Activated CD8-positive, alpha-beta memory T cell treated with anti-CD3 and anti-CD28 coated beads, Interleukin-2, amount 10 ng/mL, durations not matched to agents 7 days and 5 days (primary cell): ENCODE data around the gene PPP6R2. TPM values are rescaled to one million over a fixed set of nuclear protein-coding genes. Genes with fewer than 3 reads are reported as not detected.
"Not testable (repeated sequence)": the region's sequence is repeated elsewhere in the genome, so short reads cannot be mapped to it uniquely, and the experiment has no call there.

ENCODE experiments used
- ATAC-seq: fragments of 150-1000 bp; cut with Tn5 transposase; one replicate; pipeline ENCODE4 v1.10.0; 2021; ENCODE audit warnings: moderate library complexity
- CTCF ChIA-PET: fragments of 350-600 bp; sonication (Branson Sonifier 250); formaldehyde crosslinking; loops from one replicate; lab custom pipeline; 2021; ENCODE audit warnings: antibody characterized with exemption; lab: Charles Lee
- DNase-seq: peaks from one replicate; pipeline ENCODE4 v3.0.0-alpha.2; 2020
- H3K27ac Mint-ChIP-seq: one replicate; pipeline ENCODE4 v1.8.0; 2021; ENCODE audit warnings: mild to moderate bottlenecking, mixed read lengths
- H3K27me3 Mint-ChIP-seq: one replicate; pipeline ENCODE4 v1.8.0; 2021; ENCODE audit warnings: mixed read lengths
- H3K36me3 Mint-ChIP-seq: one replicate; pipeline ENCODE4 v1.8.0; 2021; ENCODE audit warnings: mild to moderate bottlenecking, mixed read lengths
- H3K4me1 Mint-ChIP-seq: one replicate; pipeline ENCODE4 v1.8.0; 2021; ENCODE audit warnings: mixed read lengths
- H3K4me3 Mint-ChIP-seq: one replicate; pipeline ENCODE4 v1.8.0; 2021; ENCODE audit warnings: mild to moderate bottlenecking, moderate library complexity, mixed read lengths
- H3K9me3 Mint-ChIP-seq: one replicate; pipeline ENCODE4 v1.8.0; 2022; ENCODE audit warnings: low read depth, mixed read lengths
- total RNA-seq, 2 experiments: library from RNA; stranded (reverse); gene quantifications; one replicate each; pipeline ENCODE4 v1.2.3, GENCODE V29; 2021

PPP6R2 gene
- total RNA-seq, 2 experiments from 2014 or later, result 78.7 to 98.0 TPM

- Mint-ChIP-seq H3K36me3 (peaks cover 5% of the 10 kb centered on the region), H3K27me3 (no peaks in the 10 kb centered on the region), H3K4me1 (peaks cover 6% of the 10 kb centered on the region), H3K4me3 (no peak overlapping the region), H3K27ac (no peak overlapping the region), H3K9me3 (no peaks in the 10 kb centered on the region)
- DNase-seq, result no peak
- CTCF ChIA-PET, result interaction anchor here (1.6 kb wide), 1 partner anchor 17 kb away, joined by 3 read pairs; no protein-coding TSS in a partner anchor
- ATAC-seq, result no peak
Observed at GRCh38 chr22:50346470-50346869, 3.3 kb downstream of the PPP6R2 start.

- Mint-ChIP-seq H3K27me3 (no peaks in the 10 kb centered on the region), H3K36me3 (peaks cover 7% of the 10 kb centered on the region), H3K4me3 (no peak overlapping the region), H3K27ac (no peak overlapping the region), H3K4me1 (peaks cover 3% of the 10 kb centered on the region), H3K9me3 (no peaks in the 10 kb centered on the region)
- ATAC-seq (no peak), DNase-seq (no peak)
- CTCF ChIA-PET, result interaction anchor here (1.6 kb wide), 1 partner anchor 16 kb away, joined by 3 read pairs; no protein-coding TSS in a partner anchor
Observed at GRCh38 chr22:50347157-50347556, 4.0 kb downstream of the PPP6R2 start.

- ATAC-seq (no peak), DNase-seq (no peak)
- H3K9me3 Mint-ChIP-seq, result no peaks in the 10 kb centered on the region
- CTCF ChIA-PET, result interaction anchor here (1.6 kb wide), 1 partner anchor 15 kb away, joined by 3 read pairs; no protein-coding TSS in a partner anchor
- H3K36me3 Mint-ChIP-seq, result peaks cover 9% of the 10 kb centered on the region
- peaks cover 3% of the 10 kb centered on the region for H3K4me1 Mint-ChIP-seq
- no peak overlapping the region for H3K27ac Mint-ChIP-seq
- H3K27me3 Mint-ChIP-seq, result no peaks in the 10 kb centered on the region
- H3K4me3 Mint-ChIP-seq, result no peak overlapping the region
Observed at GRCh38 chr22:50348058-50348457, 4.9 kb downstream of the PPP6R2 start.

GRCh38 chr22:50356186-50356585 lies 13.1 kb downstream of the PPP6R2 start:
- Mint-ChIP-seq H3K9me3 (no peaks in the 10 kb centered on the region), H3K36me3 (peaks cover 31% of the 10 kb centered on the region), H3K4me3 (no peak overlapping the region), H3K27me3 (no peaks in the 10 kb centered on the region), H3K4me1 (peaks cover 44% of the 10 kb centered on the region), H3K27ac (no peak overlapping the region)
- ATAC-seq (no peak), DNase-seq (no peak)
- CTCF ChIA-PET, result interaction anchor here (2.4 kb wide), 1 partner anchor 10 kb away, joined by 7 read pairs; no protein-coding TSS in a partner anchor

- CTCF ChIA-PET, result interaction anchor here (1.4 to 1.9 kb wide), 3 partner anchors 7 to 15 kb away, joined by 3 to 10 read pairs (median 5); no protein-coding TSS in a partner anchor
Observed at GRCh38 chr22:50357222-50357621, 14.1 kb downstream of the PPP6R2 start.

GRCh38 chr22:50357756-50358155 lies 14.6 kb downstream of the PPP6R2 start:
- Mint-ChIP-seq H3K36me3 (peaks cover 31% of the 10 kb centered on the region), H3K9me3 (no peaks in the 10 kb centered on the region), H3K27ac (peak overlapping the region; percentile 84), H3K4me1 (peaks cover 58% of the 10 kb centered on the region), H3K4me3 (no peak overlapping the region), H3K27me3 (no peaks in the 10 kb centered on the region)
- CTCF ChIA-PET, result interaction anchor here (1.4 to 1.9 kb wide), 4 partner anchors 8 to 105 kb away, joined by 3 to 10 read pairs (median 5); no protein-coding TSS in a partner anchor
- no peak for DNase-seq
- ATAC-seq, result no peak

More at GRCh38 chr22:50357222-50357621, 14.1 kb downstream of the PPP6R2 start:
- Mint-ChIP-seq H3K27me3 (no peaks in the 10 kb centered on the region), H3K4me3 (peak overlapping the region; percentile 63), H3K27ac (peak overlapping the region; percentile 84), H3K9me3 (no peaks in the 10 kb centered on the region), H3K36me3 (peaks cover 30% of the 10 kb centered on the region), H3K4me1 (peaks cover 53% of the 10 kb centered on the region)
- no peak for DNase-seq
- ATAC-seq, result no peak

- Mint-ChIP-seq H3K4me3 (peak overlapping the region; percentile 49), H3K36me3 (peaks cover 38% of the 10 kb centered on the region), H3K9me3 (no peaks in the 10 kb centered on the region), H3K27me3 (no peaks in the 10 kb centered on the region), H3K27ac (peak overlapping the region; percentile 96), H3K4me1 (peaks cover 64% of the 10 kb centered on the region)
- DNase-seq (no peak), ATAC-seq (peak; percentile 1)
- CTCF ChIA-PET, result interaction anchor here (0.9 to 5.2 kb wide), 10 partner anchors 11 to 165 kb away, joined by 3 to 35 read pairs (median 4); partner anchors contain the start of gene DENND6B
Observed at GRCh38 chr22:50360578-50360977, 17.5 kb downstream of the PPP6R2 start.

- Mint-ChIP-seq H3K27ac (peak overlapping the region; percentile 96), H3K9me3 (no peaks in the 10 kb centered on the region), H3K36me3 (peaks cover 39% of the 10 kb centered on the region), H3K4me3 (peak overlapping the region; percentile 49), H3K4me1 (peaks cover 68% of the 10 kb centered on the region), H3K27me3 (no peaks in the 10 kb centered on the region)
- peak; percentile 71 for DNase-seq
- peak; percentile 74 for ATAC-seq
- CTCF ChIA-PET, result interaction anchor here (0.8 to 5.2 kb wide), 14 partner anchors 8 to 165 kb away, joined by 3 to 35 read pairs (median 4); no protein-coding TSS in a partner anchor
Observed at GRCh38 chr22:50361222-50361621, 18.1 kb downstream of the PPP6R2 start.

GRCh38 chr22:50361688-50362087 lies 18.6 kb downstream of the PPP6R2 start:
- no peaks in the 10 kb centered on the region for H3K9me3 Mint-ChIP-seq
- DNase-seq (peak; percentile 87), ATAC-seq (peak; percentile 87)
- no peaks in the 10 kb centered on the region for H3K27me3 Mint-ChIP-seq
- peak overlapping the region; percentile 96 for H3K27ac Mint-ChIP-seq
- peaks cover 39% of the 10 kb centered on the region for H3K36me3 Mint-ChIP-seq
- peak overlapping the region; percentile 49 for H3K4me3 Mint-ChIP-seq
- peaks cover 68% of the 10 kb centered on the region for H3K4me1 Mint-ChIP-seq
- CTCF ChIA-PET, result interaction anchor here (0.8 to 5.2 kb wide), 13 partner anchors 9 to 164 kb away, joined by 3 to 35 read pairs (median 4); partner anchors contain the start of gene HDAC10

GRCh38 chr22:50363166-50363802 lies 20.2 kb downstream of the PPP6R2 start:
- Mint-ChIP-seq H3K27ac (peak overlapping the region; percentile 96), H3K4me1 (peaks cover 62% of the 10 kb centered on the region), H3K27me3 (no peaks in the 10 kb centered on the region), H3K4me3 (no peak overlapping the region), H3K36me3 (peaks cover 46% of the 10 kb centered on the region), H3K9me3 (no peaks in the 10 kb centered on the region)
- CTCF ChIA-PET, result interaction anchor here (0.7 to 5.2 kb wide), 10 partner anchors 10 to 135 kb away, joined by 3 to 35 read pairs (median 4); partner anchors contain the start of gene HDAC10
- ATAC-seq (no peak), DNase-seq (no peak)

- Mint-ChIP-seq H3K36me3 (peaks cover 46% of the 10 kb centered on the region), H3K4me1 (peaks cover 58% of the 10 kb centered on the region), H3K27ac (peak overlapping the region; percentile 55)
- H3K27me3 Mint-ChIP-seq, ATAC-seq, H3K4me3 Mint-ChIP-seq, H3K9me3 Mint-ChIP-seq, DNase-seq: not testable (repeated sequence)
- CTCF ChIA-PET, result interaction anchor here (1.0 to 5.2 kb wide), 6 partner anchors 11 to 134 kb away, joined by 3 to 35 read pairs (median 4); no protein-coding TSS in a partner anchor
Observed at GRCh38 chr22:50363803-50364194, 20.7 kb downstream of the PPP6R2 start.

GRCh38 chr22:50367778-50368500 lies 24.8 kb downstream of the PPP6R2 start:
- CTCF ChIA-PET, result interaction anchor here (0.5 to 1.8 kb wide), 2 partner anchors 26 to 101 kb away, joined by 3 to 12 read pairs; no protein-coding TSS in a partner anchor
- H3K4me3 Mint-ChIP-seq, result no peak overlapping the region
- ATAC-seq (no peak), DNase-seq (no peak)
- peaks cover 27% of the 10 kb centered on the region for H3K4me1 Mint-ChIP-seq
- H3K27ac Mint-ChIP-seq, result no peak overlapping the region
- H3K27me3 Mint-ChIP-seq, result no peaks in the 10 kb centered on the region
- H3K9me3 Mint-ChIP-seq, result no peaks in the 10 kb centered on the region
- H3K36me3 Mint-ChIP-seq, result peaks cover 39% of the 10 kb centered on the region
